Keratinocyte (primary cell): ENCODE measurements around the gene MYL5. TPM values are rescaled to one million over a fixed set of nuclear protein-coding genes. Genes with fewer than 3 reads are reported as not detected.
"Not testable (repeated sequence)": the region's sequence is repeated elsewhere in the genome, so short reads cannot be mapped to it uniquely, and the experiment has no call there.

Experiments
- DNase-seq: peaks from one replicate; pipeline ENCODE4 v3.0.0-alpha.2; 2011; ENCODE audit warnings: low read depth, missing footprints, low spot score
- FAIRE-seq: peaks from 2 replicates; lab custom pipeline; 2011; peaks lifted over from hg19 to GRCh38; lab: Jason Lieb, UNC
- H2AFZ ChIP-seq: 2 replicates; pipeline ENCODE4 v1.6.0; 2012; ENCODE audit warnings: low read length, control low read depth, inconsistent platforms; ENCODE audit not compliant: control insufficient read depth
- H3K27ac ChIP-seq: 2 replicates; pipeline ENCODE4 v1.5.1; 2011; ENCODE audit warnings: low read length; ENCODE audit not compliant: control insufficient read depth, insufficient read depth
- H3K27me3 ChIP-seq: 3 replicates; pipeline ENCODE4 v1.6.0; 2011; ENCODE audit warnings: low read length; ENCODE audit not compliant: control insufficient read depth, insufficient read depth; ENCODE audit errors: extremely low read depth
- H3K36me3 ChIP-seq, 2 experiments: 2 replicates in 1 of 2; 3 replicates in 1 of 2; pipeline ENCODE4 v1.5.1; 2011; ENCODE audit warnings: low read length in 2 of 2, mild to moderate bottlenecking in 1 of 2; ENCODE audit not compliant: control insufficient read depth in 2 of 2, insufficient read depth in 2 of 2; ENCODE audit errors: extremely low read depth in 1 of 2
- H3K4me1 ChIP-seq: 3 replicates; pipeline ENCODE4 v1.5.1; 2011; ENCODE audit warnings: low read length; ENCODE audit not compliant: control insufficient read depth, insufficient read depth; ENCODE audit errors: extremely low read depth
- H3K4me2 ChIP-seq: 3 replicates; pipeline ENCODE4 v1.6.0; 2011; ENCODE audit warnings: low read depth, low read length; ENCODE audit not compliant: control insufficient read depth, insufficient read depth; ENCODE audit errors: extremely low read depth
- H3K4me3 ChIP-seq, 3 experiments: fragments of 200-600 bp in 1 of 3; sonication (generic) in 1 of 3; 2 replicates in 2 of 3; 3 replicates in 1 of 3; pipeline ENCODE4 v1.5.1; 2011 to 2016; ENCODE audit warnings: low read length in 3 of 3, mild to moderate bottlenecking in 3 of 3, control low read depth in 2 of 3, inconsistent platforms in 1 of 3, low read depth in 1 of 3, mixed read lengths in 1 of 3, mixed run types in 1 of 3, moderate library complexity in 1 of 3; ENCODE audit not compliant: control insufficient read depth in 2 of 3, insufficient read depth in 2 of 3; ENCODE audit errors: extremely low read depth in 1 of 3
- H3K79me2 ChIP-seq: 2 replicates; pipeline ENCODE4 v1.6.0; 2012; ENCODE audit warnings: low read length; ENCODE audit not compliant: control insufficient read depth, insufficient read depth
- H3K9ac ChIP-seq: 3 replicates; pipeline ENCODE4 v1.6.0; 2011; ENCODE audit warnings: low read length; ENCODE audit not compliant: control insufficient read depth, insufficient read depth; ENCODE audit errors: extremely low read depth
- H3K9me1 ChIP-seq: 3 replicates; pipeline ENCODE4 v1.6.0; 2011; ENCODE audit warnings: low read length; ENCODE audit not compliant: control insufficient read depth, insufficient read depth; ENCODE audit errors: extremely low read depth
- H3K9me3 ChIP-seq: 2 replicates; pipeline ENCODE4 v1.5.1; 2012; ENCODE audit warnings: low read depth, low read length; ENCODE audit not compliant: control insufficient read depth
- H4K20me1 ChIP-seq: 3 replicates; pipeline ENCODE4 v1.6.0; 2011; ENCODE audit warnings: low read length; ENCODE audit not compliant: control insufficient read depth, insufficient read depth; ENCODE audit errors: extremely low read depth
- CTCF ChIP-seq, 3 experiments: IDR thresholded peaks in 1 of 3; conservative IDR thresholded peaks in 1 of 3; optimal IDR thresholded peaks in 1 of 3; 2 replicates in 2 of 3; 3 replicates in 1 of 3; pipeline versions ENCODE3 to v1.5.1; 2011; ENCODE audit warnings: low read length in 3 of 3, mild to moderate bottlenecking in 3 of 3, moderate library complexity in 2 of 3, control low read depth in 1 of 3, inconsistent platforms in 1 of 3; ENCODE audit not compliant: insufficient read depth in 2 of 3; ENCODE audit errors: extremely low read depth in 1 of 3
- EZH2 ChIP-seq: IDR thresholded peaks from one replicate; pipeline ENCODE4 v1.6.1; 2012; ENCODE audit warnings: inconsistent platforms, mild to moderate bottlenecking, low read length, moderate library complexity
- dilution Hi-C: fragments of 300-500 bp; cut with MboI; formaldehyde crosslinking; loops from one replicate; pipeline ENCODE4 v1.7.0; 2020; ENCODE audit warnings: low sequenced_read_pairs; ENCODE audit not compliant: extremely low pct_ligation_motif_present
- polyA plus RNA-seq, 5 experiments: library from polyadenylated mRNA; depleted of rRNA in 3 of 5; stranded (reverse) in 3 of 5; stranded (forward) in 1 of 5; unstranded in 1 of 5; fragments of >200 nt; gene quantifications; 1 replicate in 1 of 5; 2 replicates in 3 of 5; 3 replicates in 1 of 5; pipeline versions ENCODE4 v1.2.1 to v1.2.3, GENCODE V29; 2011 to 2012; ENCODE audit warnings: missing spikeins in 2 of 5, low read depth in 1 of 5, low replicate concordance in 1 of 5

MYL5 gene
- polyA plus RNA-seq, 1 donor (not counting 4 experiments of a cell fraction or from before 2014, with no cell fraction given): 8.0 TPM

- peaks cover 10 to 23% of the 10 kb centered on the region in 2 experiments for H3K36me3 ChIP-seq
- dilution Hi-C loops: no loop called here
- H4K20me1 ChIP-seq: peaks cover 2% of the 10 kb centered on the region
These were observed 55.3 kb downstream of the MYL5 start for GRCh38 chr4:729336-730315.

GRCh38 chr4:730511-730910 lies 56.2 kb downstream of the MYL5 start:
- peaks cover 18 to 30% of the 10 kb centered on the region in 2 experiments for H3K36me3 ChIP-seq
- no peak for FAIRE-seq
- peaks cover 32% of the 10 kb centered on the region for H3K79me2 ChIP-seq

More at GRCh38 chr4:729336-730315, 55.3 kb downstream of the MYL5 start:
- Histone ChIP-seq H3K27ac (no peak overlapping the region), H3K9ac (no peak overlapping the region), H3K27me3 (no peaks in the 10 kb centered on the region), H3K9me3 (no peaks in the 10 kb centered on the region), H3K4me3 (no peak overlapping the region), H3K4me1 (no peaks in the 10 kb centered on the region), H3K4me2 (no peak overlapping the region), H2AFZ (no peak overlapping the region), H3K79me2 (peaks cover 41% of the 10 kb centered on the region), H3K9me1 (peaks cover 2% of the 10 kb centered on the region)
- no peak for FAIRE-seq
- DNase-seq: no peak
- TF ChIP-seq EZH2: no peak
- no peak for TF ChIP-seq CTCF (optimal IDR thresholded peaks at IDR 0.05 in 1 of 3, IDR thresholded peaks at IDR 0.05 in 1 of 3, conservative IDR thresholded peaks at IDR 0.05 in 1 of 3; ENCODE audit: extremely low read depth in 1 of 3, insufficient read depth in 2 of 3, low read length in 3 of 3)

GRCh38 chr4:730946-731904 lies 56.9 kb downstream of the MYL5 start:
- H3K4me3 ChIP-seq, H3K9ac ChIP-seq, DNase-seq, H3K9me3 ChIP-seq, H3K4me2 ChIP-seq, H3K27ac ChIP-seq, FAIRE-seq, H3K9me1 ChIP-seq, dilution Hi-C loops, H2AFZ ChIP-seq, H3K27me3 ChIP-seq, H4K20me1 ChIP-seq, H3K4me1 ChIP-seq: not testable (repeated sequence)
- H3K79me2 ChIP-seq: peaks cover 25% of the 10 kb centered on the region
- H3K36me3 ChIP-seq: peaks cover 21 to 32% of the 10 kb centered on the region in 2 experiments

More at GRCh38 chr4:730511-730910, 56.2 kb downstream of the MYL5 start:
- no peak overlapping the region for H3K4me2 ChIP-seq
- no peaks in the 10 kb centered on the region for H3K4me1 ChIP-seq
- H3K9ac ChIP-seq: no peak overlapping the region
- peaks cover 2% of the 10 kb centered on the region for H3K9me1 ChIP-seq
- no peak for DNase-seq
- no peaks in the 10 kb centered on the region for H3K27me3 ChIP-seq
- H3K4me3 ChIP-seq: no peak overlapping the region
- H3K9me3 ChIP-seq: no peaks in the 10 kb centered on the region
- TF ChIP-seq EZH2: no peak
- TF ChIP-seq CTCF (optimal IDR thresholded peaks at IDR 0.05 in 1 of 3, IDR thresholded peaks at IDR 0.05 in 1 of 3, conservative IDR thresholded peaks at IDR 0.05 in 1 of 3; ENCODE audit: extremely low read depth in 1 of 3, insufficient read depth in 2 of 3, low read length in 3 of 3): no peak
- H2AFZ ChIP-seq: no peak overlapping the region
- dilution Hi-C loops: no loop called here
- no peak overlapping the region for H3K27ac ChIP-seq
- peaks cover 2% of the 10 kb centered on the region for H4K20me1 ChIP-seq
